DMS79 treated with DMSO at 0.1 percent for 48 hours (cell line): Measurements from ENCODE around the gene BSDC1.
"Not testable (repeated sequence)": the region's sequence is repeated elsewhere in the genome, so short reads cannot be mapped to it uniquely, and the experiment has no call there.

Experiments used
- DNase-seq: peaks from one replicate; lab custom pipeline; 2025; lab: John Stamatoyannopoulos, UW

BSDC1 gene

DNA sequence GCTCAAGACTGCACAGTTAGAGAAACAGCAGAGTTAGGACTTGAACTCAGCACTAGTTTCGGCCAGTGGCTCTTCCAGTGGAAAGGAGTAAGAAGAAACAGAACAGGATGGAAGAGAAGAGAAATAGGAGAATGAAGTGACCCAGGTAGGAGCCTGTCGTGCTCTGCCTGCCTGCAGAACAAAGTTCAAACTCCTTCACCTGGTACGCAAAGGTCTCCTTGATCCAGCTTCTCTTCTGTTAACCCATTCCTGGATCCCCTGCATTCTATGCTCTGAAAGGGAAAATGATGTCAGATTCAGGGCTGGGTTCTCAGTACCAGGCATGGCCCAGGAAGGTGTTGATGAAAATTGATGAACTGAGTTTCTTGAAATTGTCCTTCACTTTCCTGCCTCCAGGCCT is 35.8 kb downstream of the BSDC1 start:
- no peak for DNase-seq

GRCh38 chr1:32357614-32358013 is 36.6 kb downstream of the BSDC1 start:
- DNase-seq: no peak

- DNase-seq: no peak
Measured at GRCh38 chr1:32356478-32356877, 37.8 kb downstream of the BSDC1 start.

DNA sequence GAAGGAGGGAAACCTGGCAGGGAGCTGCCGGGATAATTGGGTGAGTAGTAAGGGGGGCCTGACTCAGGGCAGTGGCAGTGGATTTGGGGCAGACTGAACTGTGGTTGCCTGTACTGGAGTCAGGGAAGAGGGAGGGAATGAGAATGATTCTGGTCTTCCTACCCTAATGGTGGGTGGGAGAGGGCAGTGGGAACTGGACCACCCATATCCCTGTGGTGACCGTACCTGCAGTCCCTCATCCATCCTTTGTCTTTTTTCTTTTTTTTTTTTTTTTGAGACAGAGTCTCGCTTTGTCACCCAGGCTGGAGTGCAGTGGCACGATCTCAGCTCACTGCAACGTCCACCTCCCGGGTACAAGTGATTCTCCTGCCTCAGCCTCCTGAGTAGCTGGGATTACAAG is 38.5 kb downstream of the BSDC1 start:
- not testable (repeated sequence) for DNase-seq

DNA sequence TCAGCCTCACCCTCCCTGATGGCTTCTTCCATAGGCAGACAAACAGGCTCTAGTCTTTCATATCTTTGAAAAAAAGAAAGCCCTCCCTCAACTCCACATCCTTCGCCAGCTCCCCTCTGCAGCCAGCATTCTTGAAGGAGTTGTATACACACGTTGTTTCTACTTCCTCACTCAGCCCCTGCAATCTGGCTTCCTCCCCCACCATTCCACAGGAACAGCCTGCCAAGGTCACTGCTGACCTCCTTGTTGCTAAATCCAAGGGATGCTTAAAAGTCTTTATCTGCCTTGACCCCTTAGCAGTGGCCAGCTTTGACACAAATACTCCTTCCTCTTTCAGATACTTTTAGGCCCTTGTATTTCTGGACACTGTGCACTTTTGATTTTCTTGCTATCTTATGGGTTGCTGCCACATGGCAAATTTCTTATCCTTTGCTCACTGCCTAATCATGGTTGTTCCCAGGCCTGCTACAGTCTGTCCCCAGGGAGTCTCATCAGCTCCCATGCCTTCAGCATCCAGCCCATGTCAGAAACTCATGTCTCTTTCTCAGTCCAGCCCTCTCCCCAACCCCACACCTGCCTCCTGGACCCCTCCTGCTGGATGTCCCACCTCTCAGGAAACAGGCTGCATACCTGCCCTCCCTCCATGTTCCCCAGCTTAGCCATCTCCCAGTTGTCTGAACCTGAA is 40.2 kb downstream of the BSDC1 start:
- no peak for DNase-seq

DNA sequence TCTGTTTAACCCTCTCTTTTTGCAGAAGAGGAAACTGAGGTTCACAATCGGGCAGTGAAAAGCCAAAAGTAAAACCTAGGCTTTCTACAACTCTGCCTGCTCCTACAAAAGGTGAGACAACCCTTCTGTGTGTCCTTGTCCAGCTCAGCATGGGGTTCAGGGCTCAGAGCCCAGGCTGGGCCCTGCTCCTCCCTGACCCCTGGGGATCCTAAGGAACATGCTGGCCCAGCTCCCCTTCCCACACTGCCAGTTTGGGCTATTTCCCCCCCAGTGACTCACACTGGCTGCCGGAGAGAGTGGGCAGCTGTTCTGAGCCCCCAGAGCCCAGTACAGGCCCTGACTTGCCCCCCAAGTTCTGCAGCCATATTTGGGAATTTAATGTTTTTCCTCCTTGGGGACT is 40.8 kb downstream of the BSDC1 start:
- no peak for DNase-seq

- DNase-seq: no peak
Measured at GRCh38 chr1:32352831-32353383, 41.3 kb downstream of the BSDC1 start.

GRCh38 chr1:32352239-32352745 is 41.9 kb downstream of the BSDC1 start:
- no peak for DNase-seq

GRCh38 chr1:32351399-32352238 is 42.6 kb downstream of the BSDC1 start:
- peak; percentile 94 for DNase-seq

DNA sequence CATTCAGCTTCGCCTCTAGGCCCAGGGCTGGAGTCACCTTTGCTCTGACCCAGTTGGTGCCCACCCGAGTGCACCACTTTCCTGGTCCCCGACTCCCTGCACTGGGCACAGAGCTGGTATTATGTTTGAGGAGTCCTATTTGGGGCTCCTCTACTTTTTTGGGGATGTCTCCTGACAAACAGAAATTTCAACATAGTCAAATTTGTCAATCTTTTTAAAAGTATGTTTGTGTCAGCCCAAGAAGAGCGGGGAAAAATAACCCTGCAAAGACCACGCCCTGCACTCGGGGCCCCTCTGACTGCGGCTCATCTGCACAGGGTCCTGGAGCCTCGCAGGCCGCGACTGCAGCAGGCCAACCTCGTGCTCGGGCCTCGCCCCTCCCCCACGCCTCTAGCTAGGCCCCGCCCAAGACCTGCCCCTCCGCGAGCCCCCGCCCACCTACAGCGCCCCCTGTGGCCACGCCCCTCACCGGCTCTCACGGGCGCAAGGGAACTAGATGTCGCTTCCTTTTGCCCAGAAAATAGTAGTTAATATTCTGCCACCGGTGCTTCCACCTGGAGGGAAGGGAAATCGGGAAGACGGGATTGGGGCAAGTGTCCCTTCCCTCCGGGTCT is 43.3 kb downstream of the BSDC1 start:
- DNase-seq: no peak

GRCh38 chr1:32349211-32349708 is 45.0 kb downstream of the BSDC1 start:
- no peak for DNase-seq

GRCh38 chr1:32346532-32347157 is 47.6 kb downstream of the BSDC1 start:
- no peak for DNase-seq

DNA sequence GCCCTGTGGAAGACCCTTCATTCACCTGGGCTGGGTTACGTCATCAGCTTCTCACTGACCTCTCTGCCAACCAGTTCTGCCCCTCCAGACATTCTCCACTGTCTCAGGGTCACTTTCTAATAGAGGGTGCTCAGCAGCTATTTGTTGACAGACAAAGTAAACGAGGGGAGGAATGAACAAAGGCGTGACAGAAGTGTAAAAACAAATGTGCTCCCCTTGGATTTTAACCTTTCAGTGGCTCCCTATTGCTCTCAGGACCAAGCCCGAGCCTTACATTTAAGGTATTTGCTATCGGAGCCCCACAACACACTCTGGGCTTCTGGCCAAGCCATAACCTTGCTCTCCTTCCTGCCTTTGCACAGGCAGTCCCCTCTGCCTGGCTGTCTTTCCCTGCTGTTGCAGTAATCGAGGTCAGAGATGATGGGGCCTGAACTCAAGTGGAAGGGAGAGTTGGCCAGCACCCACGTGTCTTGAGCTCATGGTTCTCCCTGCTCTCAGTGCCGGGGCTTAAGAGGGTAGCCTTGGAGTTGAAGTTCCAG is 48.9 kb downstream of the BSDC1 start:
- DNase-seq: peak; percentile 74

- no peak for DNase-seq
Measured at GRCh38 chr1:32342704-32343103, 51.5 kb downstream of the BSDC1 start.

DNA sequence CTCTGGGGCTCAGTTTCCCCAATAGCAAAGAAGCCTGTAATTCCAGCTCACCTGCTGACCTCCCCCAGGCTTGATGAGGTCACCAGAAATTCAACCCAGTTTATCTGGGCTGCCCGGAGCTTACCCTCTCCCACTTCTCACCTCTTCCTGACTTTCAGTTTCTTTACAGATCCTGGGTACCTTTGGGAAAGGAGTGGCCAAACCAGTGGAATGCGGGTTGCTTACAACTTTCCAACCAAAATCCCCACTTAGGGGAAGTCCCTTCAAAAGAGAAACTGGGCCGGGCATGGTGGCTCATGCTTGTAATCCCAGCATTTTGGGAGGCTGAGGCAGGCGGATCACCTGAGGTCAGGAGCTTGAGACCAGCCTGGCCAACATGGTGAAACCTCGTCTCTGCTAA is 52.3 kb downstream of the BSDC1 start:
- DNase-seq: no peak

DNA sequence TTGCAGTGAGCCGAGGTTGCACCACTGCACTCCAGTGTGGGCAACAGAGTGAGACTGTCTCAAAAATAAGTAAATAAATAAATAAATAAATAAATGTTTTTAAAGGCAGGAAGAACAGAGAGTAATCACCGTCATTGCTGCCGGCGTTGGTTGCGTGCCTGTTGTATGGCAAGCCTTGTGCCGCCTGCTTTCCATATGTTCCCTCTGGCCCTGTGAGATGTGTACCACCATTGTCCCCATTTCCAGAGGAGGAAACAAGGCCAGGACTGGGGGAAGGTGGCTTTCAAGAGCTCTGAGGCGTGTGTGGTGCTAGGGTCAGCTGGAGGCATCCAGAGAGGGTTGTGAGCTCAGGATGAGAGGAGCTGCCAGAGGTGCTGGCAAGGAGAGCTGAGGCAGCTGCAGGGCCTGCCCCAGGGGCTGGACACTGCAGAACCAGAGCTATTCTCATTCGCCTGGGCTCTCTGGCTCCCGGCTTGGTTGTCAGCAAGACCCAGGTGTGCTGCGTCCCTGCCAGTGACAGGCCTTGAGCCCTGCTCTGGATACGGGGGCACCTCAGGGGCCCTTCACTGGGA is 53.0 kb downstream of the BSDC1 start:
- no peak for DNase-seq

- no peak for DNase-seq
Measured at GRCh38 chr1:32339363-32339978, 54.8 kb downstream of the BSDC1 start.

- DNase-seq: no peak
Measured at GRCh38 chr1:32338637-32339145, 55.5 kb downstream of the BSDC1 start.

DNA sequence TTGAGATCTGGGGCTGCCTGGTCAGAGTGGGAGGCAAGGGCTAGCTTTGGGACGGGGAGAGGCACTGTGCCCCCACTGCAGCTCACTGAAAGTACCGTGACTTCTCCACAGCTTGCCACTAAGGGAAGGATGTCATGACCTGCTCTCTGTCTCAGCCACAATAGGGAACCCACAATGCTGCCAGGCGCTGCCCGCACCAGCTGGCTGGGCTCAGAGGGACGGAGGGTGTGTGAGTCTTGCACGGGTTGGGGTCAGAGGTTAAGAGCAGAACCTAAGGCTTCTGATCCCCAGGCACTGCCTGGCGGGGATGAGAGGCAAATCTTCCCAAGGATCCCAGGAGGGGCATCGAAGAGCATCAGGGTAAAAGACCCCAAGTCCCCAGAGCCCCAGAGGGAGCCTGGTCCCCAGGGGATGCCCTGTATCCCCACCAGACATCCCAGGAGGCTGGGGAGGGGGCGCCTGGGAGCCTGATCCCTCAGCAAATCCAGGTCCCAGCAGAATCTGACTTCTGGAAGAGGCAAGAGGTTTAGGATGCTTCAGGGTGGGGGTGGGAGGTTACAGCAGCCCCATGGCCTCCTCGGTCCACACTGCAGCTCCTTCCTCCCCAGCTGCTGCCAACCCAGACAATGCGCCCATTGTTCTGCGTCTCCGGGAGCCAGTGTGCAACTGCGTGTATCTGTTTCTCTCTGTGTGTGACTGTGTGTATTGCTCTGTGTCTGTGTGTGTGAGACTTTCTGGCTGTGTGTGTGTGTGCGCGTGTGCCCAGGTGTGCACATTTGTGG is 56.2 kb downstream of the BSDC1 start:
- no peak for DNase-seq
